Lower lobe of right lung (tissue), 2 donors: ENCODE measurements around the gene AGBL1. TPM values are rescaled to one million over a fixed set of nuclear protein-coding genes. Genes with fewer than 3 reads are reported as not detected.
"Not testable (repeated sequence)": the region's sequence is repeated elsewhere in the genome, so short reads cannot be mapped to it uniquely, and the experiment has no call there.

ENCODE experiments used
- ATAC-seq, 2 donors: fragments of 200-7000 bp; cut with Tn5 transposase; one replicate each; pipeline ENCODE4 v1.9.1; 2020 to 2022; ENCODE audit warnings: mild to moderate bottlenecking in 2 of 2, moderate library complexity in 2 of 2
- DNase-seq: peaks from one replicate; pipeline ENCODE4 v3.0.0-alpha.2; 2020
- H3K27ac ChIP-seq: fragments of 200-600 bp; one replicate; pipeline ENCODE4 v1.8.0; 2022
- H3K27me3 ChIP-seq: fragments of 200-600 bp; one replicate; pipeline ENCODE4 v1.8.0; 2022; ENCODE audit warnings: low read depth
- H3K36me3 ChIP-seq: fragments of 200-600 bp; one replicate; pipeline ENCODE4 v1.8.0; 2022; ENCODE audit warnings: mild to moderate bottlenecking
- H3K4me1 ChIP-seq: fragments of 200-600 bp; one replicate; pipeline ENCODE4 v1.8.0; 2022
- H3K4me3 ChIP-seq: fragments of 200-600 bp; one replicate; pipeline ENCODE4 v1.8.0; 2022; ENCODE audit warnings: mild to moderate bottlenecking
- H3K9me3 ChIP-seq: fragments of 200-600 bp; one replicate; pipeline ENCODE4 v1.8.0; 2022
- CTCF ChIP-seq: fragments of 200-600 bp; IDR thresholded peaks from one replicate; pipeline ENCODE4 v1.8.0; 2022; ENCODE audit warnings: antibody characterized with exemption, mild to moderate bottlenecking
- intact Hi-C: fragments of 100-400 bp; cut with DNase I; formaldehyde crosslinking; loops from one replicate; pipeline ENCODE4 v1.11.0; 2022
- total RNA-seq: library from RNA; stranded (reverse); fragmentation: NEBNext Ultra II Directional; extraction: Animal tissue kit (Norgen Biotek cat#: 25700); gene quantifications from one replicate; pipeline ENCODE4 v1.2.1, GENCODE V29; 2021
- donor health status: DM: no; HTN: yes; CAD: no; lungs with severe emphysema.

The AGBL1 gene
- total RNA-seq, 1 donor from 2014 or later = 12.0 TPM

GRCh38 chr15:86526938-86527690, 447.4 kb downstream of the AGBL1 start:
- intact Hi-C loops = no loop called here
- H3K36me3 ChIP-seq = no peaks in the 10 kb centered on the region
- ATAC-seq (no peak), DNase-seq (no peak)
- H3K27me3 ChIP-seq = no peaks in the 10 kb centered on the region
- no peak overlapping the region for H3K27ac ChIP-seq
- no peak overlapping the region for H3K4me3 ChIP-seq
- H3K9me3 ChIP-seq = no peaks in the 10 kb centered on the region
- TF ChIP-seq CTCF = no peak
- no peaks in the 10 kb centered on the region for H3K4me1 ChIP-seq

DNA sequence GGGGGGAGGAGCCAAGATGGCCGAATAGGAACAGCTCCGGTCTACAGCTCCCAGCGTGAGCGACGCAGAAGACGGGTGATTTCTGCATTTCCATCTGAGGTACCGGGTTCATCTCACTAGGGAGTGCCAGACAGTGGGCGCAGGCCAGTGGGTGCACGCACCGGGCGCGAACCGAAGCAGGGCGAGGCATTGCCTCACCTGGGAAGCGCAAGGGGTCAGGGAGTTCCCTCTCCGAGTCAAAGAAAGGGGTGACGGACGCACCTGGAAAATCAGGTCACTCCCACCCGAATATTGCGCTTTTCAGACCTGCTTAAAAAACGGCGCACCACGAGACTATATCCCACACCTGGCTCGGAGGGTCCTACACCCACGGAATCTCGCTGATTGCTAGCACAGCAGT, 448.4 kb downstream of the AGBL1 start:
- DNase-seq, intact Hi-C loops: not testable (repeated sequence)

GRCh38 chr15:86538141-86538540, 458.5 kb downstream of the AGBL1 start:
- DNase-seq = no peak
- Histone ChIP-seq H3K4me1 (no peaks in the 10 kb centered on the region), H3K36me3 (no peaks in the 10 kb centered on the region), H3K27me3 (no peaks in the 10 kb centered on the region), H3K9me3 (no peaks in the 10 kb centered on the region), H3K27ac (no peak overlapping the region), H3K4me3 (no peak overlapping the region)
- ATAC-seq = no peak
- TF ChIP-seq CTCF = no peak
- intact Hi-C loops = no loop called here

More for the DNA sequence above, 448.4 kb downstream of the AGBL1 start:
- not testable (repeated sequence) for H3K27ac ChIP-seq, H3K36me3 ChIP-seq, H3K4me1 ChIP-seq, H3K9me3 ChIP-seq, H3K4me3 ChIP-seq, ATAC-seq, H3K27me3 ChIP-seq

GRCh38 chr15:86540840-86541467, 461.3 kb downstream of the AGBL1 start:
- Histone ChIP-seq H3K4me1 (no peaks in the 10 kb centered on the region), H3K4me3 (no peak overlapping the region), H3K9me3 (no peaks in the 10 kb centered on the region), H3K27ac (peak overlapping the region; percentile 64), H3K36me3 (no peaks in the 10 kb centered on the region), H3K27me3 (no peaks in the 10 kb centered on the region)
- TF ChIP-seq CTCF = no peak
- DNase-seq (no peak), ATAC-seq (peak; percentile 88 to 89)
- intact Hi-C loops = no loop called here

DNA sequence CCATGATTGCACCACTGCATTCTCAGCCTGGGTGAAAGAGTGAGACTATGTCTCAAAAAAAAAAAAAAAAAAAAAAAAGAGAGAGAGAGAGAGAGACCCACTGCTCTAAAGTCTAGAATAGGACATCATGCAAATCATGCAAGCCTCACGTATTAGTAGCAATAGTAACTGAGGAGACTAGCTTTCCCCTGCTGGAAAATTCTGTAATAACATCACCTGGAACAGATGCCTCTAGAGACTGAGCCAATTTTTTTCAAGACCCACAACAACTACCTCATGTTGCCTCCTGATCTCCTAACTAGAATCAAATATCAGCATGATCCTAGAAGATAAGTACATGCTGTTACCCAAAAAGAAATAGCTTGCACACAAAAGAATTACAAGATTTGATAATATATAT, 461.9 kb downstream of the AGBL1 start:
- Histone ChIP-seq H3K27ac (peak overlapping the region; percentile 64), H3K36me3 (no peaks in the 10 kb centered on the region), H3K4me1 (no peaks in the 10 kb centered on the region), H3K4me3 (no peak overlapping the region), H3K27me3 (no peaks in the 10 kb centered on the region), H3K9me3 (no peaks in the 10 kb centered on the region)
- TF ChIP-seq CTCF = no peak
- no peak for DNase-seq
- intact Hi-C loops = no loop called here
- ATAC-seq = peak; percentile 31 to 45

DNA sequence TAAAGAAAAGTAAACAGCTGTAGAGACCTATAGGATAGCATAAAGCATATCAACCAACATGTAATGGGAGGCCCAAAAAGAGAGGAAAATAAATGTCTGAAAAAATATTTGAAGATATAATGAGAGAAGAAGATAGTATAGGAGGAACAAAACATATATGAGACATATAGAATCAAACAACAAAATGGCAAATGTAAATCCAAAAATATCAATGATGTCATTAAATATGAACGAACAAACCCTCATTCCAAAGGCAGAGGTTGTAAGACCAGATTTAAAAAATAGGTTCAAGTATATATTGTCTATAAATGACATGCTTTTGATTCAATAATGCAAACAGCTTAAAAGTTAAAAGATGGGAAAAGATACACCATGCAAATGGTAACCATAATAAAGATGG, 470.4 kb downstream of the AGBL1 start:
- Histone ChIP-seq H3K27ac (no peak overlapping the region), H3K9me3 (no peaks in the 10 kb centered on the region), H3K4me3 (no peak overlapping the region), H3K36me3 (no peaks in the 10 kb centered on the region), H3K4me1 (no peaks in the 10 kb centered on the region), H3K27me3 (no peaks in the 10 kb centered on the region)
- ATAC-seq = no peak
- intact Hi-C loops = no loop called here
- DNase-seq = no peak
- TF ChIP-seq CTCF = no peak
